HEK293 (cell line): ENCODE measurements around the gene FOLR1.

Experiments
- GLI2 ChIP-seq: fragments of 450-650 bp; formaldehyde crosslinking; IDR thresholded peaks from 2 replicates; pipeline ENCODE4; 2017; ENCODE audit warnings: missing biosample characterization, missing genetic modification characterization, low read depth, borderline replicate concordance
- MEIS1 ChIP-seq: sonication (generic); formaldehyde crosslinking; IDR thresholded peaks from 2 replicates; pipeline ENCODE4 v1.8.1; 2022; ENCODE audit warnings: missing genetic modification reagents, mild to moderate bottlenecking, borderline replicate concordance
- TF ChIP-seq, protein P1 (sequence below): fragments of 450-650 bp; formaldehyde crosslinking; IDR thresholded peaks from 2 replicates; pipeline ENCODE4 v1.5.1; 2016; ENCODE audit warnings: missing biosample characterization, missing genetic modification characterization

DNA sequence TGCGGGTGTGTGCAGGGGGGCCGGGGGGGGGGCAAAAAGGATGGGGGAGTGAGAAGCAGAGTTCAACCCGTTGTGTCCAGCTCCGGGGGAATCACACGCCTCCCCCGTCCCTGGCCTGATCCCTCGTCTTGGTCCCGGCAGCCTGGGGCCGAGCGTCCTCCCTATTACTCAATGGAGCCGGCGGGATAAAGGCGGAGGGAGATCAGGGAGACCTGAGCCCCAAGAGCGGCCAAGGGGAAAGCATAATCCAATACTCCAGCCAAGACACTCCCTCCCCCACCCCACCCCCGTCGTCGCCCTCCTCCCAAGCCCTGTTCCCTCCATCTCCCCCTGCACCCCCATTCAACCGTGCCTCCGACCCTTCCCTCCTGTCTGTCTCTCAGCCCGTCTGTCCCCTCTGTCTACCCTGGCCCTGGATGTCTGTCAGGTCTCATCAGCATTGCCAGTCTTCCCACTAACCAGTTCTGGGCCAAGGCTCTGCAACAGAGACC, 49.4 kb downstream of the FOLR1 start:
- TF ChIP-seq MEIS1 (CRISPR knock-in tag) = no peak
- TF ChIP-seq, protein P1, sequence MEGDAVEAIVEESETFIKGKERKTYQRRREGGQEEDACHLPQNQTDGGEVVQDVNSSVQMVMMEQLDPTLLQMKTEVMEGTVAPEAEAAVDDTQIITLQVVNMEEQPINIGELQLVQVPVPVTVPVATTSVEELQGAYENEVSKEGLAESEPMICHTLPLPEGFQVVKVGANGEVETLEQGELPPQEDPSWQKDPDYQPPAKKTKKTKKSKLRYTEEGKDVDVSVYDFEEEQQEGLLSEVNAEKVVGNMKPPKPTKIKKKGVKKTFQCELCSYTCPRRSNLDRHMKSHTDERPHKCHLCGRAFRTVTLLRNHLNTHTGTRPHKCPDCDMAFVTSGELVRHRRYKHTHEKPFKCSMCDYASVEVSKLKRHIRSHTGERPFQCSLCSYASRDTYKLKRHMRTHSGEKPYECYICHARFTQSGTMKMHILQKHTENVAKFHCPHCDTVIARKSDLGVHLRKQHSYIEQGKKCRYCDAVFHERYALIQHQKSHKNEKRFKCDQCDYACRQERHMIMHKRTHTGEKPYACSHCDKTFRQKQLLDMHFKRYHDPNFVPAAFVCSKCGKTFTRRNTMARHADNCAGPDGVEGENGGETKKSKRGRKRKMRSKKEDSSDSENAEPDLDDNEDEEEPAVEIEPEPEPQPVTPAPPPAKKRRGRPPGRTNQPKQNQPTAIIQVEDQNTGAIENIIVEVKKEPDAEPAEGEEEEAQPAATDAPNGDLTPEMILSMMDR (tag by site-specific recombination) = no peak
- no peak for TF ChIP-seq GLI2
